H9 (cell line): ENCODE measurements around the gene AFF4. TPM values are rescaled to one million over a fixed set of nuclear protein-coding genes. Genes with fewer than 3 reads are reported as not detected.

ENCODE experiments used
- DNase-seq: peaks from one replicate; pipeline ENCODE4 v3.0.0-alpha.2; 2017
- H2AFZ ChIP-seq: one replicate; pipeline ENCODE4 v1.6.1; 2013; ENCODE audit warnings: mild to moderate bottlenecking, low read length, control low read depth, moderate library complexity
- H2AK5ac ChIP-seq: 2 replicates; pipeline ENCODE4 v1.6.1; 2013; ENCODE audit warnings: low read length, control low read depth, mixed read lengths; ENCODE audit not compliant: insufficient read length
- H2BK120ac ChIP-seq: one replicate; pipeline ENCODE4 v1.6.1; 2013; ENCODE audit warnings: low read depth, mild to moderate bottlenecking, low read length, control low read depth, inconsistent platforms; ENCODE audit not compliant: poor library complexity, severe bottlenecking
- H2BK12ac ChIP-seq: 2 replicates; pipeline ENCODE4 v1.6.1; 2013; ENCODE audit warnings: low read length, control low read depth, mixed read lengths, low read depth; ENCODE audit not compliant: insufficient read length
- H2BK15ac ChIP-seq: 2 replicates; pipeline ENCODE4 v1.6.1; 2013; ENCODE audit warnings: low read depth, low read length, control low read depth
- H2BK20ac ChIP-seq: one replicate; pipeline ENCODE4 v1.6.1; 2013; ENCODE audit warnings: low read depth, mild to moderate bottlenecking, low read length, control low read depth, inconsistent platforms; ENCODE audit not compliant: poor library complexity, severe bottlenecking
- H2BK5ac ChIP-seq: 2 replicates; pipeline ENCODE4 v1.6.1; 2013; ENCODE audit warnings: low read length, control low read depth, mixed read lengths; ENCODE audit not compliant: insufficient read length
- H3K14ac ChIP-seq: 2 replicates; pipeline ENCODE4 v1.6.1; 2013; ENCODE audit warnings: low read length, control low read depth; ENCODE audit not compliant: insufficient read depth
- H3K18ac ChIP-seq: 2 replicates; pipeline ENCODE4 v1.6.1; 2013; ENCODE audit warnings: low read depth, mild to moderate bottlenecking, mixed read lengths, low read length, control low read depth; ENCODE audit not compliant: insufficient read length
- H3K23ac ChIP-seq: 2 replicates; pipeline ENCODE4 v1.6.1; 2013; ENCODE audit warnings: low read length, control low read depth, mixed read lengths, low read depth; ENCODE audit not compliant: insufficient read length
- H3K23me2 ChIP-seq: 2 replicates; pipeline ENCODE4 v1.6.1; 2013; ENCODE audit warnings: low read depth, mild to moderate bottlenecking, mixed read lengths, low read length, control low read depth; ENCODE audit not compliant: insufficient read length, poor library complexity, severe bottlenecking
- H3K27ac ChIP-seq: 2 replicates; pipeline ENCODE4 v1.5.1; 2013; ENCODE audit warnings: low read length, control low read depth, mixed read lengths, low read depth; ENCODE audit not compliant: insufficient read length
- H3K27me3 ChIP-seq: 2 replicates; pipeline ENCODE4 v1.6.1; 2013; ENCODE audit warnings: low read length, control low read depth, inconsistent platforms; ENCODE audit not compliant: insufficient read depth
- H3K4ac ChIP-seq: 2 replicates; pipeline ENCODE4 v1.6.1; 2013; ENCODE audit warnings: low read depth, mild to moderate bottlenecking, control low read depth, inconsistent platforms, low read length, moderate library complexity
- H3K4me1 ChIP-seq: 2 replicates; pipeline ENCODE4 v1.6.1; 2013; ENCODE audit warnings: low read length, control low read depth, inconsistent platforms; ENCODE audit not compliant: insufficient read depth
- H3K4me2 ChIP-seq: 2 replicates; pipeline ENCODE4 v1.6.1; 2013; ENCODE audit warnings: low read length, control low read depth, mixed read lengths; ENCODE audit not compliant: insufficient read length, insufficient read depth
- H3K56ac ChIP-seq: 2 replicates; pipeline ENCODE4 v1.6.1; 2013; ENCODE audit warnings: low read depth, mild to moderate bottlenecking, mixed read lengths, low read length, control low read depth; ENCODE audit not compliant: insufficient read length
- H3K79me1 ChIP-seq: 2 replicates; pipeline ENCODE4 v1.6.1; 2013; ENCODE audit warnings: low read depth, mild to moderate bottlenecking, moderate library complexity, low read length, control low read depth, inconsistent platforms; ENCODE audit not compliant: insufficient read depth, poor library complexity, severe bottlenecking
- H3K79me2 ChIP-seq: 2 replicates; pipeline ENCODE4 v1.6.1; 2013; ENCODE audit warnings: low read length, control low read depth, inconsistent platforms; ENCODE audit not compliant: insufficient read depth
- H3K9ac ChIP-seq: 2 replicates; pipeline ENCODE4 v1.6.1; 2013; ENCODE audit warnings: low read length, control low read depth, mixed read lengths; ENCODE audit not compliant: insufficient read length; ENCODE audit errors: extremely low read depth
- H3K9me3 ChIP-seq: one replicate; pipeline ENCODE4 v1.6.1; 2013; ENCODE audit warnings: low read depth, low read length, inconsistent platforms; ENCODE audit not compliant: control insufficient read depth
- H3T11ph ChIP-seq: one replicate; pipeline ENCODE4 v1.6.1; 2013; ENCODE audit warnings: mild to moderate bottlenecking, low read length, control low read depth, inconsistent platforms
- H4K20me1 ChIP-seq: one replicate; pipeline ENCODE4 v1.6.1; 2013; ENCODE audit not compliant: control insufficient read depth, insufficient read length, insufficient read depth
- H4K5ac ChIP-seq: 2 replicates; pipeline ENCODE4 v1.6.1; 2013; ENCODE audit warnings: low read depth, mild to moderate bottlenecking, mixed read lengths, low read length, control low read depth; ENCODE audit not compliant: insufficient read length
- H4K8ac ChIP-seq: replicated peaks from 2 replicates; pipeline ENCODE4 v1.6.1; 2013; ENCODE audit warnings: low read length, control low read depth, mixed read lengths, low read depth; ENCODE audit not compliant: insufficient read length
- H4K91ac ChIP-seq: 2 replicates; pipeline ENCODE4 v1.6.1; 2013; ENCODE audit warnings: low read depth, mild to moderate bottlenecking, moderate library complexity, mixed read lengths, low read length, control low read depth; ENCODE audit not compliant: insufficient read length
- H3K27ac Mint-ChIP-seq, 3 experiments: 2 replicates in 2 of 3; 3 replicates in 1 of 3; pipeline ENCODE4 v1.8.0; 2020 to 2021; ENCODE audit warnings: mixed read lengths in 3 of 3, mild to moderate bottlenecking in 1 of 3, moderate library complexity in 1 of 3
- H3K27me3 Mint-ChIP-seq: 2 replicates; pipeline ENCODE4 v1.8.0; 2021; ENCODE audit warnings: low read depth, mild to moderate bottlenecking, moderate library complexity, mixed read lengths
- H3K36me3 Mint-ChIP-seq, 3 experiments: 2 replicates in 2 of 3; 3 replicates in 1 of 3; pipeline ENCODE4 v1.8.0; 2020 to 2021; ENCODE audit warnings: low read depth in 3 of 3, mixed read lengths in 3 of 3; ENCODE audit not compliant: insufficient read depth in 1 of 3
- H3K4me1 Mint-ChIP-seq, 2 experiments: 2 replicates each; pipeline ENCODE4 v1.8.0; 2020; ENCODE audit warnings: mixed read lengths in 2 of 2
- H3K4me3 Mint-ChIP-seq, 2 experiments: 2 replicates in 1 of 2; 3 replicates in 1 of 2; pipeline ENCODE4 v1.8.0; 2020 to 2021; ENCODE audit warnings: mild to moderate bottlenecking in 2 of 2, mixed read lengths in 2 of 2, moderate library complexity in 1 of 2
- H3K9me3 Mint-ChIP-seq, 2 experiments: 2 replicates in 1 of 2; 3 replicates in 1 of 2; pipeline ENCODE4 v1.8.0; 2020; ENCODE audit warnings: mild to moderate bottlenecking in 2 of 2, mixed read lengths in 2 of 2, moderate library complexity in 1 of 2
- CTCF ChIP-seq: fragments of 200-600 bp; sonication (generic); conservative IDR thresholded peaks from 3 replicates; pipeline ENCODE4 v1.8.0; 2021; ENCODE audit warnings: antibody characterized with exemption, mild to moderate bottlenecking
- WGBS: extraction: QIAGEN DNeasy Blood & Tissue Kit; methylation state at CpG from one replicate; pipeline ENCODE4 v1.1.7; 2013; ENCODE audit warnings: missing lambda C conversion rate, low lambda C conversion rate, mixed read lengths; ENCODE audit not compliant: insufficient read length; ENCODE audit errors: extremely low coverage; 5-methylcytosine and 5-hydroxymethylcytosine counted together
- total RNA-seq: library from RNA; stranded (reverse); gene quantifications from 2 replicates; pipeline ENCODE4 v1.2.1, GENCODE V29; 2021

The AFF4 gene
- total RNA-seq, 1 experiment from 2014 or later = 73.2 TPM

GRCh38 chr5:132834057-132834456 is 129.4 kb downstream of the AFF4 start:
- H3K4me3 Mint-ChIP-seq = no peak overlapping the region
- WGBS = no CpG with 5 or more reads among the region's 3 CpGs
- Histone ChIP-seq H3K27me3 (peaks cover 7% of the 10 kb centered on the region; the same call in 1 of the 2 replicates), H2AK5ac (no peak overlapping the region), H2BK5ac (no peak overlapping the region), H4K8ac (no peak overlapping the region), H3K79me1 (no peaks in the 10 kb centered on the region), H3K4me1 (no peaks in the 10 kb centered on the region), H4K91ac (no peak overlapping the region), H3K14ac (no peak overlapping the region), H2BK12ac (no peak overlapping the region), H3K27ac (no peak overlapping the region), H2BK120ac (no peak overlapping the region), H2BK20ac (no peak overlapping the region), H3K79me2 (no peaks in the 10 kb centered on the region), H2AFZ (no peak overlapping the region), H3K56ac (no peak overlapping the region), H3K23me2 (peaks cover 10% of the 10 kb centered on the region), H3K23ac (no peak overlapping the region), H3K9ac (no peak overlapping the region), H3K4me2 (no peak overlapping the region), H4K5ac (no peak overlapping the region), H2BK15ac (no peak overlapping the region), H3K9me3 (no peaks in the 10 kb centered on the region), H4K20me1 (no peaks in the 10 kb centered on the region), H3T11ph (no peak overlapping the region), H3K18ac (no peak overlapping the region), H3K4ac (no peak overlapping the region)
- peaks cover 2 to 10% of the 10 kb centered on the region in 2 experiments; a peak in 3 of 4 replicates for H3K4me1 Mint-ChIP-seq
- no peaks in the 10 kb centered on the region for H3K9me3 Mint-ChIP-seq
- no peak overlapping the region; a peak in 1 of 7 replicates for H3K27ac Mint-ChIP-seq
- DNase-seq = no peak
- no peaks in the 10 kb centered on the region for H3K36me3 Mint-ChIP-seq
- TF ChIP-seq CTCF = no peak
- H3K27me3 Mint-ChIP-seq = peaks cover 31% of the 10 kb centered on the region
